Spleen (tissue), 7 donors: ENCODE measurements around the gene GTF2H4.

Experiments
- CTCF ChIP-seq, 11 experiments: fragments of 200-600 bp in 7 of 11; fragments of 450-650 bp in 4 of 11; sonication (generic) in 4 of 11; IDR thresholded peaks in 8 of 11; conservative IDR thresholded peaks in 3 of 11; 1 replicate in 7 of 11; 2 replicates in 4 of 11; pipeline versions ENCODE4 v1.4.0 to v1.8.0; 2016 to 2021; ENCODE audit warnings: antibody characterized with exemption in 11 of 11, inconsistent platforms in 4 of 11, mild to moderate bottlenecking in 1 of 11
- POLR2A ChIP-seq, 3 donors: fragments of 450-650 bp; IDR thresholded peaks; one replicate each; pipeline ENCODE4 v1.5.1; 2017; ENCODE audit warnings: antibody characterized with exemption in 3 of 3, mild to moderate bottlenecking in 1 of 3
- donor health status: DM: no; HTN: no; CAD: no; lungs with moderate emphysema.
- donor health status: DM: no; HTN: no; CAD: no.
- donor health status: DM: no; HTN: no; CAD: no.

- TF ChIP-seq CTCF (IDR thresholded peaks at IDR 0.05 in 8 of 11, conservative IDR thresholded peaks at IDR 0.05 in 3 of 11), result no peak
- TF ChIP-seq POLR2A (IDR thresholded peaks at IDR 0.05), result no peak
Measured at GRCh38 chr6:30870546-30870945, 37.5 kb upstream of the GTF2H4 start.
